ENCODE results near the gene FBXO11.
A peak's percentile ranks its signal among the peaks of the same experiment; 100 is the strongest.
"Not testable (repeated sequence)": the region's sequence is repeated elsewhere in the genome, so short reads cannot be mapped to it uniquely, and the experiment has no call there.

FBXO11 gene

GRCh38 chr2:47906157-47907038 lies at the start of gene FBXO11:
Gene FBXO11, minus strand, starts transcription at chr2:47906498. Its CDS starts 778 bp downstream, at chr2:47905720.
- DNase-seq = peak; percentile 93

GRCh38 chr2:47950340-47951301 lies 44.3 kb upstream of the FBXO11 start:
- no peak for DNase-seq

- peak; percentile 94 for DNase-seq
These were observed 40.3 kb upstream of the FBXO11 start for GRCh38 chr2:47946593-47946992.

- DNase-seq = peak; percentile 83
These were observed 38.9 kb upstream of the FBXO11 start for GRCh38 chr2:47945046-47945781.

- DNase-seq = no peak
These were observed 35.6 kb upstream of the FBXO11 start for GRCh38 chr2:47941936-47942335.

- no peak for DNase-seq
These were observed 31.4 kb upstream of the FBXO11 start for GRCh38 chr2:47937677-47938076.

GRCh38 chr2:47935071-47935470 lies 28.8 kb upstream of the FBXO11 start:
- DNase-seq = no peak

GRCh38 chr2:47918043-47918442 lies 11.7 kb upstream of the FBXO11 start:
- DNase-seq = no peak

- no peak for DNase-seq
These were observed 11.1 kb upstream of the FBXO11 start for GRCh38 chr2:47917276-47917961.

- DNase-seq = no peak
These were observed 10.1 kb upstream of the FBXO11 start for GRCh38 chr2:47916412-47916811.

GRCh38 chr2:47910662-47911061 lies 4.4 kb upstream of the FBXO11 start:
- DNase-seq = not testable (repeated sequence)

- no peak for DNase-seq
These were observed 2.4 kb upstream of the FBXO11 start for GRCh38 chr2:47908682-47909081.

GRCh38 chr2:47907039-47907781 lies 912 bp upstream of the FBXO11 start:
- DNase-seq = no peak

- no peak for DNase-seq
These were observed 727 bp downstream of the FBXO11 start for GRCh38 chr2:47905386-47906156.

- no peak for DNase-seq
These were observed 2.4 kb downstream of the FBXO11 start for GRCh38 chr2:47903781-47904490.

GRCh38 chr2:47901892-47902291 lies 4.4 kb downstream of the FBXO11 start:
- DNase-seq = not testable (repeated sequence)

GRCh38 chr2:47900857-47901256 lies 5.4 kb downstream of the FBXO11 start:
- no peak for DNase-seq

- DNase-seq = no peak
These were observed 6.1 kb downstream of the FBXO11 start for GRCh38 chr2:47899915-47900816.

All from DMS 273 treated with DMSO at 0.1 percent for 48 hours (cell line).